Thyroid gland (tissue), 4 donors: ENCODE results near the gene OVOL3. TPM values are rescaled to one million over a fixed set of nuclear protein-coding genes. Genes with fewer than 3 reads are reported as not detected.

Source experiments
- DNase-seq, 2 donors: peaks; one replicate each; pipeline ENCODE4 v3.0.0-alpha.2; 2019
- H3K27ac ChIP-seq, 3 donors: fragments of 200-600 bp; sonication (generic); 1 replicate in 2 of 3; 2 replicates in 1 of 3; pipeline ENCODE4 v1.5.1; 2016 to 2019; ENCODE audit warnings: mild to moderate bottlenecking in 1 of 3, moderate library complexity in 1 of 3
- H3K27me3 ChIP-seq: fragments of 200-600 bp; sonication (generic); one replicate; pipeline ENCODE4 v1.5.1; 2019
- H3K36me3 ChIP-seq, 2 donors: fragments of 200-600 bp; sonication (generic); one replicate each; pipeline ENCODE4 v1.5.1; 2016 to 2019
- H3K4me1 ChIP-seq, 2 donors: fragments of 200-600 bp; sonication (generic); one replicate each; pipeline ENCODE4 v1.5.1; 2017 to 2019
- H3K4me3 ChIP-seq, 3 donors: fragments of 200-600 bp; sonication (generic); replicated peaks in 1 of 3; 1 replicate in 2 of 3; 2 replicates in 1 of 3; pipeline ENCODE4 v1.5.1; 2016; ENCODE audit warnings: mild to moderate bottlenecking in 1 of 3
- H3K9me3 ChIP-seq: fragments of 200-600 bp; sonication (generic); one replicate; pipeline ENCODE4 v1.5.1; 2017
- CTCF ChIP-seq, 6 experiments: fragments of 200-600 bp in 3 of 6; fragments of 450-650 bp in 3 of 6; sonication (generic) in 3 of 6; IDR thresholded peaks; one replicate each; pipeline ENCODE4 v1.5.1; 2016 to 2019; ENCODE audit warnings: antibody characterized with exemption in 6 of 6, mild to moderate bottlenecking in 2 of 6, inconsistent platforms in 1 of 6, moderate library complexity in 1 of 6
- POLR2A ChIP-seq, 2 donors: fragments of 450-650 bp; IDR thresholded peaks; one replicate each; pipeline ENCODE4 v1.6.1; 2017; ENCODE audit warnings: antibody characterized with exemption in 2 of 2, mild to moderate bottlenecking in 2 of 2, moderate library complexity in 1 of 2
- WGBS, 2 donors: methylation state at CpG; one replicate each; pipeline ENCODE4 v1.1.5; 2017; 5-methylcytosine and 5-hydroxymethylcytosine counted together
- intact Hi-C: fragments of 100-400 bp; cut with DNase I; formaldehyde crosslinking; loops from one replicate; pipeline ENCODE4 v1.15.1; 2023
- total RNA-seq, 4 donors: library from RNA; depleted of rRNA; stranded (reverse); fragments of >200 nt; gene quantifications; one replicate each; pipeline ENCODE4 v1.2.3, GENCODE V29; 2016

The OVOL3 gene
- total RNA-seq, 4 donors from 2014 or later: not detected

GRCh38 chr19:36100476-36100875, 10.5 kb upstream of the OVOL3 start:
- no peak overlapping the region for H3K4me3 ChIP-seq
- no peaks in the 10 kb centered on the region for H3K4me1 ChIP-seq
- TF ChIP-seq POLR2A (IDR thresholded peaks at IDR 0.05) (no peak), CTCF (IDR thresholded peaks at IDR 0.05) (no peak)
- H3K27ac ChIP-seq: no peak overlapping the region
- H3K27me3 ChIP-seq: no peaks in the 10 kb centered on the region
- H3K36me3 ChIP-seq: no peaks in the 10 kb centered on the region
- WGBS, 2 donors: 79 to 94% methylated on average over 2 to 3 of the region's 5 CpGs
- DNase-seq: no peak
- intact Hi-C loops: no loop called here
- no peaks in the 10 kb centered on the region for H3K9me3 ChIP-seq

GRCh38 chr19:36101550-36102327, 9.2 kb upstream of the OVOL3 start:
- Histone ChIP-seq H3K9me3 (no peaks in the 10 kb centered on the region), H3K36me3 (no peaks in the 10 kb centered on the region), H3K27ac (no peak overlapping the region), H3K4me3 (no peak overlapping the region), H3K4me1 (no peaks in the 10 kb centered on the region), H3K27me3 (no peaks in the 10 kb centered on the region)
- 89 to 100% methylated on average over 3 to 25 of the region's 27 CpGs for WGBS, 2 donors
- DNase-seq: no peak
- intact Hi-C loops: no loop called here
- no peak for TF ChIP-seq POLR2A (IDR thresholded peaks at IDR 0.05)
- no peak for TF ChIP-seq CTCF (IDR thresholded peaks at IDR 0.05)

- Histone ChIP-seq H3K4me1 (no peaks in the 10 kb centered on the region), H3K36me3 (no peaks in the 10 kb centered on the region), H3K4me3 (no peak overlapping the region), H3K27me3 (no peaks in the 10 kb centered on the region), H3K27ac (no peak overlapping the region), H3K9me3 (no peaks in the 10 kb centered on the region)
- 93 to 95% methylated on average over 7 to 11 of the region's 24 CpGs for WGBS, 2 donors
- no peak for DNase-seq
- no peak for TF ChIP-seq CTCF (IDR thresholded peaks at IDR 0.05)
- no peak for TF ChIP-seq POLR2A (IDR thresholded peaks at IDR 0.05)
- intact Hi-C loops: no loop called here
These were observed 7.8 kb upstream of the OVOL3 start for GRCh38 chr19:36103040-36103626.

GRCh38 chr19:36103842-36104552, 6.9 kb upstream of the OVOL3 start:
- Histone ChIP-seq H3K4me3 (no peak overlapping the region), H3K36me3 (no peaks in the 10 kb centered on the region), H3K4me1 (no peaks in the 10 kb centered on the region), H3K27me3 (no peaks in the 10 kb centered on the region), H3K27ac (no peak overlapping the region), H3K9me3 (no peaks in the 10 kb centered on the region)
- DNase-seq: no peak
- TF ChIP-seq POLR2A (IDR thresholded peaks at IDR 0.05): no peak
- no peak for TF ChIP-seq CTCF (IDR thresholded peaks at IDR 0.05)
- WGBS, 2 donors: 85 to 90% methylated on average over 7 to 12 of the region's 12 CpGs
- intact Hi-C loops: no loop called here

GRCh38 chr19:36106441-36106840, 4.5 kb upstream of the OVOL3 start:
- no peaks in the 10 kb centered on the region for H3K4me1 ChIP-seq
- WGBS, 2 donors: 94 to 96% methylated on average over 6 of the region's 6 CpGs
- TF ChIP-seq CTCF (IDR thresholded peaks at IDR 0.05) (no peak), POLR2A (IDR thresholded peaks at IDR 0.05) (no peak)
- H3K4me3 ChIP-seq: no peak overlapping the region
- H3K27ac ChIP-seq: no peak overlapping the region
- no peaks in the 10 kb centered on the region for H3K9me3 ChIP-seq
- H3K27me3 ChIP-seq: no peaks in the 10 kb centered on the region
- peaks cover 0 to 5% of the 10 kb centered on the region in 2 donors for H3K36me3 ChIP-seq
- intact Hi-C loops: no loop called here
- DNase-seq: no peak
